NCI-H1092 (cell line): ENCODE data around the gene CACNA2D4.

ENCODE experiments used
- DNase-seq: peaks from one replicate; lab custom pipeline; 2025; lab: John Stamatoyannopoulos, UW

CACNA2D4 gene

DNA sequence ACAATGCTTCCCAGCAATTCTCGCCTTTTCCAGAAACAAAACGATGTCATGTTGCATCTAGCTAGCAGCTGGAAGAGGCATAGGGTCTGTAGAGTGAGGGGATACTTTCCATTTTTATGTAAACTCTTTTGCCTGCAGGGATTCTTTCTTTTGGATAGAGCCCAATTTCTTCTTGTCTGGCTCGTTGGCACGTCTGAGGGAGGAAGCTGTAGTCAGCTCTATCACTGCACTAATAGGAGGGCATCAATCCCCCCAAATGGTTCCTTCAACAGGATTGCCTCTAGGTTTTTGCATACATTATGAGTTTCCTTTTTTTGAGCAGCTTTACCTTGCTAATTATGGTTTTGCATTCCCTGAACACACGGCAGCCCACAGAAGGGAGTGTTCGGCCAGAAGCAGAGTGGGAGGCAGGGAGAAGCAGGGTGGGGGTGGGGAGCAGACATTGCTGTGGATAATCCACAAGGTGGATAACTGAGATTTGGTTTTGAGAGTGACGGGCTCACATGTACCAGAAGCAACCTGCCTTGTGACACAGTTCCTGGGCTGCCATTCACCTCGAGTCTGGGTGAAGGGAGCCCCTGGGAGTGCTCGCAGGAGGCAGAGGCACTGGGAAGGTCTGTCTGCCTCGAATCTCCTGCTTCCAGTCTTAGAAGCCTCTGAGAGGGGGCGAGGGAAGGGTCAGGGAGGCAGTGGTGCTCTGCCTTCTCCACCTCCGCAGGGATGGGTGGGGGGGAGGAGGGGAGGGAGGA lies 73.6 kb downstream of the CACNA2D4 start:
- DNase-seq, result no peak

GRCh38 chr12:1844223-1844622 lies 74.2 kb downstream of the CACNA2D4 start:
- no peak for DNase-seq

DNA sequence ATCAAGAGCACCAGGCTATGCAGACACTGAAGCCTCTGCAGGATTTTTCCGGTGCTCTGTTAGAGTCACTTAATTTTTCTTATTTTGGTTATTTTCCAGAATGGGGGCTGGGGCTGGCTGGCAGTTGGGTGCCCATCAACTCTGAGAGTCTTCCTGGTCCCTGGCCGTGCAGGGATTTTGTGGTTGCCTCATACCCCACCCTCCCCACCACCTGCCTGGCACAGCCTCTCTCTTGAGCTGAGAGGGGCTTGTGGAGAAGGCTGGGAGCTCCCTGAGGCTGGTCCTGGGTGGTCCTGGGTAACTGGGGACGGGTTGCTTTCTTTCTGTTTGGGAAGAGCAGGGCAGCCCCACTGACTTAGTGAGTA lies 74.8 kb downstream of the CACNA2D4 start:
- no peak for DNase-seq

DNA sequence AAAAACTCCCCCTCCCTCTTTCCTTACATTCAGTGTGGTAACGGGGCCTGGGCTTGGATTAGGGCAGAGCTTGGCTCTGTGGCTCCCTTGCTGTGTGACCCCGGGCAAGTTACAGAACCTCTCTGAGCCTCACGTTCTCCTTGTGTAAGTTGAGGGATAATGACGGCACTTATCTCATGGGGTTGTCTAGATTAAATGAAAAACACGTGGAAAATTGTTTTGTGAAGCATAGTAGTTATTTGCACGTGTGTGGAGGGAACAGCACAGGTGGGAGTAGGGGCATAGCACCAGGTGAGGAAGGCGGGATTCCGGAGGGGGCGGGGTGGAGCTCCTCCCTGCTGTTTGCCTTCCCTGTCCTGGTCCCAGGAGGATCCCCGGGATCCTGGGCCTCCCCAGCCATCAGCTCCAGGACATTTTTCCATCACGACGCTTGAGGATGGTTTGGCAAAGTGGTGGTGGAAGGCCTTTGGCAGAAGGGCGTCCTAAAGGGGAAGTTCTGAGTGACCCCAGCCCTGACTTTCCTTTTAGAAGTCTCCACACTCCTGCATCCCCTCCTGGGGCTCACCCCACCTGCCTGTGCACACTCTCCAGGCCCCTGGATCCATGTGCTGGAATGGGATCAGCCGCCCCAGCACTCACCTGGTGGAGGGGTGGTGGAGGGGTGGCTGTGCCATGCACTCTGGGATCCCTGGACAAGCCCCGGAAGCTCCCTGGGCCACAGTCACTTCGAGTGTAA lies 75.4 kb downstream of the CACNA2D4 start:
- no peak for DNase-seq

GRCh38 chr12:1842183-1842904 lies 76.1 kb downstream of the CACNA2D4 start:
- DNase-seq, result no peak

DNA sequence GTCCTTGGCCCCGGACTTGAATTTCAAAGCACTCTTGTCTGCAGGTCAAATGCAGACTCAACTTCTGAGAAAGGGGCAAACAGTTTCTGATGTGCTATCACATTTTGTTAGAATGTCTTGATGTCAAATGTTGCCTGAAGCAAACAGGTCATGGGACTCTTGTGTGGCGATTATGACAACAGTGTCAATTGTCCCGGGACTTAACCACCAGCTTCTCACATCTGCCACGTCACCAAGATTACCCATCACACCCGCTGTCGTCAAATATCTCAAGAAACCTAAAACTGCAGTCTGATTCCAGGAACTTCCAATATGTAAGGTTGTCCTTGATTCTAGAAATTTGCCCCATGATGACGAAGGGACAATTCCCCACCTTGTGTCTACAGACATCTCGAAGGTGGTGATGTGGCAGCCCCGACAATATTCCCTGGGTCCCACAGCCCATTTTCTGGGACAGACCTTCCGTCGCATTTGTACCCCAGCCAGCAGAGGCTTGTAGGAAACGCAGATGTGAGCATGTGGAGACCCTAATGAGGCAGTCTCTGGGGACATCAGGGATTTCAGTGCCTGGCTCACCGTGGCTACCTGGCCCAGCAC lies 76.8 kb downstream of the CACNA2D4 start:
- DNase-seq, result no peak

DNA sequence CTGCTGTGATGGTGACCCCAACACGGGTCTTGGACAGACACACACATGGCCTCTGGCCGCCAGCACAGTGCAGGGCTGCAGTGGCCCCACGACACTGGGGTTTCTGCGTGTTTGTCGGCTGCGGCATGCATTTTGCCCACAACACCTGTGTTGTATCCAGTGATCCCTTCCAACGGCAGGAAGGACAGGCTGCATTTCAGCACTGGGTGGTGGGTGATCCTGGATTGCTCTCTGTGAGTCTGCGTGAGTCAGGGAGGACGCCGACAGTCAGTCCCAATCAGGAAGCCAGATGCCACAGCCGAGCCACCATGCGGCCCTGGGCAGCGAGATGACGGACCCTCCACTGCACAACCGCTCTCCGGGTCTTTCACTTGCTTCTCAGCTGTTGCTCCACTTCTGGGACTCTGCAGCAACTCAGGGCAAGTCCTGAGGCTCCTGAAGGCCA lies 77.4 kb downstream of the CACNA2D4 start:
- DNase-seq, result no peak

- DNase-seq, result peak; percentile 26
These were observed 78.2 kb downstream of the CACNA2D4 start for GRCh38 chr12:1839956-1840951.

GRCh38 chr12:1839464-1839863 lies 79.0 kb downstream of the CACNA2D4 start:
- no peak for DNase-seq

GRCh38 chr12:1838994-1839365 lies 79.5 kb downstream of the CACNA2D4 start:
- DNase-seq, result no peak

DNA sequence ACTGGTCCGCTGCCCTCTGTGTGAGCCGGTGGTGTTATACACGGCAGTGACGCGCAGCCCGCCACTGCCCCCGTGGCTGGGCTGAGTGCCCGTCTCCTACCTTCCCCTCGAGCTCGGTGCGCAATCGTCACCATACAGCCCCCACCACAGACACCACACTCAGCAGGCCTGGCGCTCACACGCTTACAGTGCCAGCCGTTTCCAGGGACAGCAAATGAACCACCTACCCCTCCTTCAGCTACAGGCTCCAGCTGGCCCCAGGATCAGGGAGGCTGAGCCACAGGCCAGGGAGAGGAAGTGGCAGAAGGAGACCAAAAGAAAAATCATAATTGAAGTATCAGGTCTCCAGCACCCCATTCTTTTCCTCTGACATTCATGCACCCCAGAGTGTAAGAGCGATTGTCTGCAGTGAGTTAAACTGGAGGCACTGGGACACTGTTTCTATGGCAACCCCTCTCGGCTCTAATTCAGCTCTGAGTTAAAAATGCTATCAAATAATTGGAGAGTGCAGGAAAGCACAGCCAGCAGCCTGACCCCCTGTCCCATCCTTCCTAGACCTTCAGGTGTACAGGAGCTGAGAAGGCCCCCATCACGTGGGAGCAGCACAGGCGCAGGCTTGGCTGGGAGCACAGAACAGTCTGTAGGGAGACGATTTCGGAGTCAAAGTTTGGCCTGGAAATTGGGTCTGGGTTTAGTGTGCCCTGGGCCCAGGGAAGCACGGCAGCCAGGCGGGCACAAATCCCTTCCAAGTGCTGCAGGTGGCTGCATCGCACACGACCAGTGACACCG lies 80.1 kb downstream of the CACNA2D4 start:
- peak; percentile 66 for DNase-seq

DNA sequence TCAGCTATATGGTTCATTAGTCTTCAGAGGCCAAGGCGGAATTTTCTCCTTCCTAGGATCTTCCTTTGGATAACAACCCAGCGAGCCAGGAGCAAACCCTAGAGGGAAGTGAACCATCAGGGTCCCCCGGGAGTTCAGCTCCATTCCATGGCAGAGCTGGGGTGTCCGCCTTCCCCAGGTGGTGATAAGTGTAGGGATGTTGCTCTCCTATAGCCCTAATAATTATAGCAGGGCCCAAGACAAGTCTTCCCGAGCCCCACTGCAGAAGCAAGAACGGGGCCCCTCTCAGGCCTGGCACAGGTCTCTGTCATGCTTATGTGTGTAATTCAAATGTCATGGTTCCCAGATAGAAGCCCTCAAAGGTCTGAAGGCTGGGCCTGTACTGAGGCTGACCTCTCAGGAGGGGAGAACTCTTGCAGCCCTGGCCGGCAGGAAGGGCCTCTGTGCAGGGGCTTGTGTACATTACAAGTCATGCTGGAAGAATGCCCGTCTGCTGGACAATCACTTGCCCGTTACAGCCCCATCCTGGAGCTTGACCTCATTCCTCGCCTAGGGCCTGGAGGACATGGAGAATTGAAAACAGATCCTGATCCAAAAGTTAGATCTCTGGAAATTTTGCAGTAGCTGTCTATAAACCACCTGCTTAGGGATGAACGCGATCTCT lies 80.8 kb downstream of the CACNA2D4 start:
- no peak for DNase-seq

DNA sequence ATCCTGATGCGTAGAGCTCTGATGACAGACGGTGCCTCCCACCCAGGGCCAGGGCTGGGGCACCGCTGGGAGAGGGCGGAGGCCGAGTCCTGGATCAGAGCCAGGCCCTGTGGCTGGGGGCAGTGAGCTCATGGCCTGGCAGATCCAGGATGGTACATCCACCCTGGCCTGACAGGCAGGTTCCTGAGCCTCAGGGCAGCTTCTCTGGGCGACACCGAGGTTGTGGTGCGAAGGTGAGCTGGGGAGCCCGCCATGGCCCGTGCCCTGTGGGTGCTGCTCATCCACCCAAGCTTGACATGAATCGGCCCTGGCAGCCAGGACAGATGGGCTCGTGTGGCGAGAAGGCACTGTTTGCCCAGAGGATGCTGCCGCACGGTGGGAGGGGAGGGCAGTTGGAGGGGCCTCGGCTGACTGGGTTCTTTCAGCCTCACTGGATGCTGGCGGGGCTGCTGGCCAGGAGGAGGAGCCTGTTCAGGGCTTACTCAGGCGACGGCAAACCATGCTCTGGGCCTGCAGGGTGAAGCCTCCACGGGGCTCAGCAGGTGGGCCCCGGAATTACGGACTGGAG lies 81.5 kb downstream of the CACNA2D4 start:
- peak; percentile 89 for DNase-seq

- DNase-seq, result no peak
These were observed 82.1 kb downstream of the CACNA2D4 start for GRCh38 chr12:1836241-1836803.

GRCh38 chr12:1835211-1836131 lies 83.0 kb downstream of the CACNA2D4 start:
- peak; percentile 33 for DNase-seq

DNA sequence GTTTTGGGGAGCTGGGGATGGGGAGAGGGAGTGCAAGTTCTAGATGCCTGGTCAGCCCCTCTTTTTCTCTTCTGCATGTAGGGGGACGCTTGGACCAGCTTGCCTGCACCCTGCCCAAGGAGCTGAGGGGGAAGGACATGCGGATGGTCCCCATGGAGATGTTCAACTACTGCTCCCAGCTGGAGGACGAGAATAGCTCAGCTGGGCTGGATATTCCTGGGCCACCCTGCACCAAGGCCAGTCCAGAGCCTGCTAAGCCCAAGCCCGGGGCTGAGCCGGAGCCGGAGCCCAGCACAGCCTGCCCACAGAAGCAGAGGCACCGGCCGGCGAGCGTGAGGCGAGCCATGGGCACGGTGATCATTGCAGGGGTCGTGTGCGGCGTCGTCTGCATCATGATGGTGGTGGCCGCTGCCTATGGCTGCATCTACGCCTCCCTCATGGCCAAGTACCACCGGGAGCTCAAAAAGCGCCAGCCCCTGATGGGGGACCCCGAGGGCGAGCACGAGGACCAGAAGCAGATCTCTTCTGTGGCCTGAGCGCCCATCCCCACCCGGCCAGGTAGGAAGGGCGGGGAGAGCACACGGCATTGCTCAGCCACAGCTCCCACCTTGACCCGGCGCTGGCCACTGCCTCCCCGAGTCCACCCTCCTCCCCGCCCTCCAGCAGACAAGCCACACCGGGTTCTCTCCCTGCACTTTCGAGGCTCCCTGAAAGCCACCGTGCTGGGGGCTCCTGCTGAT lies 84.1 kb downstream of the CACNA2D4 start:
- DNase-seq, result no peak

GRCh38 chr12:1833596-1834028 lies 84.8 kb downstream of the CACNA2D4 start:
- no peak for DNase-seq
